Measurements from ENCODE around the gene PNMA1.

DNA sequence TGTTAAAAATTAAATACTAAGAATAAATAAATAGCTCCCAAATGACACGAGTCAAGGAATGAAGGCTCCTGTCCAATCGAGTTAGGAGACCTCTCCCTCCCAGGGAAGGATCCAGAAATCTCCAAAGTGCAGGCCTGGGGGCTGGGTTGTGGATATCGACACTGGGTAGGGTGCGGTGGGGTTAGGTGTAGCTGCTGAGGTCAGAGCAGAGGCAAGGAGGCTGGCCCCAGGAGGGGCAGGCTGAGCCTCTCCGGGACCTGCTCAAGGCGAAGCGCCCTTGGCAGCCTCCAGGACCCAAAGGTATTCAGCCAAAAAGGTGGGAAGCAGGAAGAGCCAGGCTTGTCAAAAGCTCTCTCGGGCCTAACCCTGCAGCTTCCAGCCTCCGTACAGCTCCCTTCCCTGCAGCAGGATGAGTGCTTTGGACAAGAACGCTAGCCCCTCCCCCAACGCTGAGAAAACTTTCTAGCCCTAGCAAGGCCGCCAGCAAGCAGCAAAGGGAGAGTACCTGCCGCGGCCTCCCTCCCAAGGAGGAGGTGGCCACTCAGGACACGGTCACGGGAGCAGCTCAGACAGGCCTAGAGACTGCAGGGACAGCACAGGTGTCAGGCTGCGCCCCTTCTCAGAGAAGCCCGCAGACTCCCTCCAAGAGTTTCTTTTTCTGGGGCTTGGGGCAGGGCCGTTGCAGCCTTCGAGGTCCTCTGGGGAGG lies 3.7 kb upstream of the PNMA1 start:
- TF ChIP-seq, protein P1, sequence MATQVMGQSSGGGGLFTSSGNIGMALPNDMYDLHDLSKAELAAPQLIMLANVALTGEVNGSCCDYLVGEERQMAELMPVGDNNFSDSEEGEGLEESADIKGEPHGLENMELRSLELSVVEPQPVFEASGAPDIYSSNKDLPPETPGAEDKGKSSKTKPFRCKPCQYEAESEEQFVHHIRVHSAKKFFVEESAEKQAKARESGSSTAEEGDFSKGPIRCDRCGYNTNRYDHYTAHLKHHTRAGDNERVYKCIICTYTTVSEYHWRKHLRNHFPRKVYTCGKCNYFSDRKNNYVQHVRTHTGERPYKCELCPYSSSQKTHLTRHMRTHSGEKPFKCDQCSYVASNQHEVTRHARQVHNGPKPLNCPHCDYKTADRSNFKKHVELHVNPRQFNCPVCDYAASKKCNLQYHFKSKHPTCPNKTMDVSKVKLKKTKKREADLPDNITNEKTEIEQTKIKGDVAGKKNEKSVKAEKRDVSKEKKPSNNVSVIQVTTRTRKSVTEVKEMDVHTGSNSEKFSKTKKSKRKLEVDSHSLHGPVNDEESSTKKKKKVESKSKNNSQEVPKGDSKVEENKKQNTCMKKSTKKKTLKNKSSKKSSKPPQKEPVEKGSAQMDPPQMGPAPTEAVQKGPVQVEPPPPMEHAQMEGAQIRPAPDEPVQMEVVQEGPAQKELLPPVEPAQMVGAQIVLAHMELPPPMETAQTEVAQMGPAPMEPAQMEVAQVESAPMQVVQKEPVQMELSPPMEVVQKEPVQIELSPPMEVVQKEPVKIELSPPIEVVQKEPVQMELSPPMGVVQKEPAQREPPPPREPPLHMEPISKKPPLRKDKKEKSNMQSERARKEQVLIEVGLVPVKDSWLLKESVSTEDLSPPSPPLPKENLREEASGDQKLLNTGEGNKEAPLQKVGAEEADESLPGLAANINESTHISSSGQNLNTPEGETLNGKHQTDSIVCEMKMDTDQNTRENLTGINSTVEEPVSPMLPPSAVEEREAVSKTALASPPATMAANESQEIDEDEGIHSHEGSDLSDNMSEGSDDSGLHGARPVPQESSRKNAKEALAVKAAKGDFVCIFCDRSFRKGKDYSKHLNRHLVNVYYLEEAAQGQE (IDR thresholded peaks at IDR 0.05; ENCODE audit: low read depth) = no peak
- TF ChIP-seq EP300 (IDR thresholded peaks at IDR 0.05; ENCODE audit: borderline replicate concordance) (no peak), FOXM1 (IDR thresholded peaks at IDR 0.05; ENCODE audit: borderline replicate concordance, low read depth) (no peak), CEBPB (IDR thresholded peaks at IDR 0.05) (no peak), RAD21 (IDR thresholded peaks at IDR 0.05; ENCODE audit: low read depth) (no peak), TAF1 (IDR thresholded peaks at IDR 0.05; ENCODE audit: low read depth) (no peak), NFIC (IDR thresholded peaks at IDR 0.05) (no peak), YY1 (IDR thresholded peaks at IDR 0.05; ENCODE audit: low read depth) (no peak), CREB1 (IDR thresholded peaks at IDR 0.05; ENCODE audit: low read depth) (no peak), EGR1 (IDR thresholded peaks at IDR 0.05) (no peak)
- TF ChIP-seq, protein P2, sequence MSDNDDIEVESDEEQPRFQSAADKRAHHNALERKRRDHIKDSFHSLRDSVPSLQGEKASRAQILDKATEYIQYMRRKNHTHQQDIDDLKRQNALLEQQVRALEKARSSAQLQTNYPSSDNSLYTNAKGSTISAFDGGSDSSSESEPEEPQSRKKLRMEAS (IDR thresholded peaks at IDR 0.05) = no peak
- TF ChIP-seq, protein P3, sequence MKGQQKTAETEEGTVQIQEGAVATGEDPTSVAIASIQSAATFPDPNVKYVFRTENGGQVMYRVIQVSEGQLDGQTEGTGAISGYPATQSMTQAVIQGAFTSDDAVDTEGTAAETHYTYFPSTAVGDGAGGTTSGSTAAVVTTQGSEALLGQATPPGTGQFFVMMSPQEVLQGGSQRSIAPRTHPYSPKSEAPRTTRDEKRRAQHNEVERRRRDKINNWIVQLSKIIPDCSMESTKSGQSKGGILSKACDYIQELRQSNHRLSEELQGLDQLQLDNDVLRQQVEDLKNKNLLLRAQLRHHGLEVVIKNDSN (IDR thresholded peaks at IDR 0.05) = no peak

Data from Ishikawa (cell line).